ENCODE measurements around the gene IMP3. TPM values are rescaled to one million over a fixed set of nuclear protein-coding genes. Genes with fewer than 3 reads are reported as not detected.

The IMP3 gene
- total RNA-seq, 1 experiment from 2014 or later, result 56.0 TPM

GRCh38 chr15:75653347-75653913, 13.4 kb upstream of the IMP3 start:
- ChIA-PET POLR2A (interaction anchor here (0.6 kb wide), 1 partner anchor 20 kb away, joined by 7 read pairs; no protein-coding TSS in a partner anchor), CTCF (no interaction called here)
- Histone ChIP-seq H3K27ac (ENCODE audit: low read length) (no peak overlapping the region), H3K4me1 (ENCODE audit: control insufficient read depth, insufficient read depth, low read length) (peaks cover 31% of the 10 kb centered on the region), H3K9me3 (ENCODE audit: control insufficient read depth, insufficient read depth, low read depth, low read length) (no peaks in the 10 kb centered on the region), H3K27me3 (ENCODE audit: control insufficient read depth, insufficient read depth, low read length) (no peaks in the 10 kb centered on the region), H3K4me3 (ENCODE audit: low read depth in 2 of 2, low read length in 2 of 2) (no peak overlapping the region), H3K36me3 (ENCODE audit: control insufficient read depth, insufficient read depth, low read length) (no peaks in the 10 kb centered on the region)
- intact Hi-C loops (cut with micrococcal nuclease; ENCODE audit: unreplicated experiment) (no loop called here), in situ Hi-C loops (cut with HindIII; ENCODE audit: low pct_unique_long_range_greater_than_20kb, low sequenced_read_pairs) (no loop called here)
- BruUV-seq (replicated peaks), result no TSS peak
- DNase-seq (ENCODE audit: low read depth, low spot score) (no peak), ATAC-seq (no peak)
- TF ChIP-seq POLR2AphosphoS5 (IDR thresholded peaks at IDR 0.05; ENCODE audit: low read depth, low read length), result no peak
- no peak for TF ChIP-seq SIN3A (IDR thresholded peaks at IDR 0.05; ENCODE audit: borderline replicate concordance, insufficient read depth, low read depth, low read length)
- no peak for TF ChIP-seq TCF7L2 (IDR thresholded peaks at IDR 0.05; ENCODE audit: low read depth, low read length)
- no peak for TF ChIP-seq REST (IDR thresholded peaks at IDR 0.05; ENCODE audit: insufficient read depth in 1 of 2, low read depth in 2 of 2, low read length in 1 of 2)
- TF ChIP-seq CTCF (IDR thresholded peaks at IDR 0.05), result no peak

GRCh38 chr15:75651810-75652543, 12.0 kb upstream of the IMP3 start:
- DNase-seq (ENCODE audit: low read depth, low spot score) (no peak), ATAC-seq (no peak)
- POLR2A ChIA-PET, result no interaction called here
- intact Hi-C loops (cut with micrococcal nuclease; ENCODE audit: unreplicated experiment), result no loop called here
- CTCF ChIA-PET, result interaction anchor here (0.6 kb wide), 2 partner anchors 32 to 193 kb away, joined by 5 to 8 read pairs; no protein-coding TSS in a partner anchor
- Histone ChIP-seq H3K4me1 (ENCODE audit: control insufficient read depth, insufficient read depth, low read length) (peaks cover 31% of the 10 kb centered on the region), H3K4me3 (ENCODE audit: low read depth in 2 of 2, low read length in 2 of 2) (peak overlapping the region in 1 of 2 experiments; percentile 14; a peak in 2 of 4 replicates), H3K27me3 (ENCODE audit: control insufficient read depth, insufficient read depth, low read length) (no peaks in the 10 kb centered on the region), H3K27ac (ENCODE audit: low read length) (peak overlapping the region; percentile 36; the same call in 1 of the 2 replicates), H3K36me3 (ENCODE audit: control insufficient read depth, insufficient read depth, low read length) (no peaks in the 10 kb centered on the region), H3K9me3 (ENCODE audit: control insufficient read depth, insufficient read depth, low read depth, low read length) (no peaks in the 10 kb centered on the region)
- in situ Hi-C loops (cut with HindIII; ENCODE audit: low pct_unique_long_range_greater_than_20kb, low sequenced_read_pairs), result no loop called here
- TF ChIP-seq SIN3A (IDR thresholded peaks at IDR 0.05; ENCODE audit: borderline replicate concordance, insufficient read depth, low read depth, low read length) (no peak), TCF7L2 (IDR thresholded peaks at IDR 0.05; ENCODE audit: low read depth, low read length) (no peak), REST (IDR thresholded peaks at IDR 0.05; ENCODE audit: insufficient read depth in 1 of 2, low read depth in 2 of 2, low read length in 1 of 2) (no peak), POLR2AphosphoS5 (IDR thresholded peaks at IDR 0.05; ENCODE audit: low read depth, low read length) (no peak), CTCF (IDR thresholded peaks at IDR 0.05) (no peak)
- no TSS peak for BruUV-seq (replicated peaks)
